Measurements from ENCODE around the gene PRIMA1.
"Not testable (repeated sequence)": the region's sequence is repeated elsewhere in the genome, so short reads cannot be mapped to it uniquely, and the experiment has no call there.

Gene PRIMA1, protein sequence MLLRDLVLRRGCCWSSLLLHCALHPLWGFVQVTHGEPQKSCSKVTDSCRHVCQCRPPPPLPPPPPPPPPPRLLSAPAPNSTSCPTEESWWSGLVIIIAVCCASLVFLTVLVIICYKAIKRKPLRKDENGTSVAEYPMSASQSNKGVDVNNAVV

DNA sequence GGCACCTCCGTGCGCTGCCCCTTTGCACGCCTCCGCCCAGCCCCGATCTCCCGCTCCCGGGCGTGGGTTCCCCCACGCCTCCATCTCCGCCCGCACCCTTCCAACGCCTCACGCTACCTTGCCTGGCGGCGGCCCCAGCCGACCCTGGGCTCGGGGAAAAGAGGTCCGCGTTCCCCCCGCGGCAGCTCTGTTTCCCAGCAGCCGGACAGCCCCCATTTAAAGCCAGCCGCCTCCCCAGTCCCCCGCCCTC, at the start of gene PRIMA1:
Gene PRIMA1 (minus strand): TSS at position 193 of the 250 bp plus-strand sequence. CDS start 767 bp downstream, outside the sequence.
- DNase-seq = no peak

DNA sequence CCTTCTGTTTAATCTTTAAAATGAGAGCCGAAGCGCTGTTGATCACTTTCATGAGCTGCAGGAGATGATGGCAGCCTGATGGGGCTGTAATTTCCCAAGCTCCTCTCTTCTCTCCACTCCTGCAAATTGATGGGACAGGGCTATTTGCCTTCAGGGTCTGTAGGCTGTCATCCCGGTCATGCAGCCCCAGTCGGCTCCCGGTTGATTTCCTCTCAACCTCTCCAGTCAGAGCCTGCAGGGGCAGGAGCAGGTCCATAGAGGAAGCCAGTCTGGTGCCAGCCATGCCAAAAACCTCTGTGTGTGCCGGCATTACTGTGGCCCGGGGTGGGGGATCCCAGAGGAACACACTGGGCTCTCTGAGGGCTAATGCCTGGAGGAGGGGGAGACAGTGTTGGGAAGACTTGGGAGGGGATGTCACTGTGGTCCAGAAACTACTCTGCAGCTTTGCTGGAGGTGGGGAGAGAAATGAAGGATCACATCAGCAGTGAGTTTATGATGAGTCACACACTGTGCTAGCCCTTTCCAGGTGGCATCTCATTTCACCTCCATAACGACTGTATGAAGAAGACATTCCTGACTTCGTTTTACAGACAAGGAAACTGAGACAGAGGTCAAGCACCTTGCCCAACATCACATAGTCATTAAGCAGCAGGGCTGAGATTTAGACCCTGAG, 46.5 kb upstream of the PRIMA1 start:
- DNase-seq = no peak

DNA sequence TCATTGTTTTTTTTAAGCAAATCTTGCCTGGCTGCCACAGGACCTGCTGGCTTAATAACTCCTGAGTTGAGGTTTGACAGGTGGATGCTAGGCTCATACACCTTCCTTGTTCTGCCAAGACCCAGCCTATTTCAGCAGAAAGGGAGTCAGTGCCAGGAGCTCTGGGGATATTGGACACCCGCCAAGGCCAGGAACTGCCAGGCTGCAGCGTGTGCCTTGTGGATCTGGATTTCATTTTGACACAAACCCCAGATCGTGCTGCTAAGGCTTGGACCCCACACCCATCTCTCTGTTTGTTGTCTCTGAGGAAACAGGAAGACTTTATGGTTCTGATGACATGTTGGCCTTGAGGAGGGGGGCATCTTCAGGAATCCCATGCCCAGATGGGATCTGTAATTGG, 44.4 kb upstream of the PRIMA1 start:
- no peak for DNase-seq

DNA sequence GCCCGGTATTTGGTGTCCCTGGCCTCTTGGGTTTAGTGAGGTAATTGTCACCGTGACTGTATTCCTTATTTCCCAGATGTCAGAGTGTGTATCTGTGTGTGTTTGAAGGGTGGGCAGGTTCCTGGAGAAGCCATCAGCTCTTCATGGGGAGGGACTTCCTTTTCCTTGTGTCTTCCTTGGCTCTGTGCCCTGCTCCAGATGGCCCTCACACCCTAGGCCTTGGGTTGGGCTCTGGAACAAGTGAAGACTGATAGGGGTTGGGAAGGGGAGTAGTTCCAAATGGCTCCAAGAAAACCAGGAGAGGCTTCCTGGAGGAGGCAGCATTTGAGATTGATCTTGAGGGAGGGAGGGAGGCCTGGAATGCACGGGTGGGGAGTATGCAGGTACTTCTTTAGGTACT, 43.8 kb upstream of the PRIMA1 start:
- no peak for DNase-seq

DNA sequence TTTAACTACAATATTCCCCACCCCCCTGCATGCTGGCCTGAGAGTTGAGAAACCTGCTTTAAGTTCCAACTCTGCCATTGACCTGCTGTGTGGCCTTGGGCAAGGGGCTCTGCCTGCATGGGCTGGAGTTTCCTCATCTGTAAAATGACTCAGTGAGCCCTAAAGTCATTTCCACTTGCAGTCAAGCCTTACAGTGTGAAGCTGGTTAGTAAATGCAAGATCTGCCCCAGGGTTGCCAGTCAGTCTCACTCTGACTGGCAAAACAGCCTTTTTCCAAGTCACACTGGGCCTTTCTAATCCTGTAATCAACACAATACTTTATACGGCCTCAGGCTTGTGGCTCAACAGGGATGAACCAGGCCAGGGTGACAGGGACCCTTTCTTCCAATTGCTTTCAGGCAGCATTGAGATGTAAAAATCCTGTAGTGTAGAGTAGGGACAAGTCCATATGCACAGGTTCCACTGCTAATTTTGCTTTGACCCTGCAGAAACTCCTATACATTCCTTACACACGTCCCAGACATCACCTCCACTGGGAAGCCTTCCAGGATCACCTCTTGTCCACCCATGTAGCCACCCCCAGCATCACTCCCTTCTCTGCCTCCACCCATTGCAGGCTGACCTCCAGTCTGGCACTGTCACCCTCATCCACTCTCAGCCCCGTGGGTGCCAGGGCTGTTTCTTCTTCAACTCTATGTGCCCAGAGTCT, 42.6 kb upstream of the PRIMA1 start:
- no peak for DNase-seq

DNA sequence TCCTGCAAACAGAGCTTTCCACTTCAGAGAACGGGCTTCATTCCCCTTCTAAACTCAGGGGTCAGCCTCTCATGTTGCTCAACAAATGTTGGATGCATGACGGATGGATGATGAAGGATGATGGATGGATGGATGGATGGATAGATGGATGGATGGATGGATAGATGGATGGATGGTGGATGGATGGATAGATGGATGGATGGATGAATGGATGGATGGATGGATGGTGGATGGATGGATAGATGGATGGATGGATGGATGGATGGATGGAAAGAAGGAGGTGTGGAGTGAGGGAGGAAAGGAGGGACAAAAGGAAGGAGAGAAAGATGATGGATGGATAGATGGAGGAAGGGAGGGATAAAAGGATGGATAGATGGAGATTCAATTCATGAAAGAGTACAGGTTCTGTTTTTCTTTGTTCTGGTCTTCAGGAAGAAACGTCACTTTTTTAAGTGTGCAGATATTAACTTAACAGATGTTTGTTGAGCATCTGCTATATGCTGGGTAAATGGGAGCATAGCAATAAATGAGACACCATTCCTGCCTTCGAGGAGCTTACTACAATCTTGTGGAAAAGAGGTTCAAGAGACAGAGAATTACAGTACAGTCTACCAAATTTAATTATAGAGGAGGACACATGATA, 41.7 kb upstream of the PRIMA1 start:
- no peak for DNase-seq

DNA sequence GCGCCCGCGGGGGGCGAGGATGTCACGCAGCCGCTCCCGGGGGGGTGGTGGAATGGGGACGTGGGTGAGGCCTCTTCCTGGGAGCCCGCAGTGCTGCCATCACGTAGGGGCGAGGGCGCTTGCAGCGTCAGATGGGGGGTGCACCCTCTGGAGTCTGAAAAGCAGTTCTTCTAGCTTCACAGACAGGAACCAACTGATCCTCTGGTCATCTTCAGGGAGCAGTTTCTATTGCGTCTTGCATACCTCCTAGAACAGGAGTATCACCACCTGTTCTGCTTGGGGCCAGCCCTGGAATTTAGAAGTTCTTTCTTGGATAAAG, 36.9 kb upstream of the PRIMA1 start:
- DNase-seq = no peak

DNA sequence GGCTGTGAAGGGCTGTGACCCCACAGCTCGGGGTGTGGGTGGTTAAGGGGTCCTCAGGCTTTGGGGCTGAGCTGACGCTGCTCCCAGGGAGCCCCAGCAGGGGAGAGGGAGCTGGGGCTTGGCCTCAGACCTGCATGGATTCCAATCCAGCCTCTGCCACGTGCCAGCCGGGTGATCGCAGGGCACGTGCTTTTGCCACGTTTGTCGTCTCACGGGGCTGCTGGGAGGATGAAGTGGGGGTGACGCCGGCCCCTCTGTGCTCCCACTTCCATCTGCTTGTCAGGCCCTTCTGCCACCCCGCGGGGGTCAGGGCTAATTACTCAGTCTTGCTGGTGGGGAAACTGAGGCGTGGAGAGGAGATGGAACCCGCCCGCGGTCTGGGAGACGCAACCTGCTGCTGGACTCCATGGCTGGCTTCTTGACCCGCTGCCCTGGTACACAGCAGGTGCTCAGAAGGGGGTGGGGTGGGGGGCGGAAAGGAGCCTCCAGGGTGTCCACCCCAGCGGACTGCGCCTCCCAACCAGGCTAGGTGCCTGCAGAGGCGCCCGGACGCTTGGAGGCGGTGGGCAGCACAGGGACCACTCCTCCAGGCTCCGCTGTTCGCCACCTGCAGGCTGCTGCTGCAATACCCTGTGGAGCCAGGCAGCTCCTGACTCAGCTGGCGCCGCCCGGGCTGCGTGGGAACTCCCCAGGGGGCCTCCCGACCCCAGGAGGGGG, 36.4 kb upstream of the PRIMA1 start:
- DNase-seq = no peak

DNA sequence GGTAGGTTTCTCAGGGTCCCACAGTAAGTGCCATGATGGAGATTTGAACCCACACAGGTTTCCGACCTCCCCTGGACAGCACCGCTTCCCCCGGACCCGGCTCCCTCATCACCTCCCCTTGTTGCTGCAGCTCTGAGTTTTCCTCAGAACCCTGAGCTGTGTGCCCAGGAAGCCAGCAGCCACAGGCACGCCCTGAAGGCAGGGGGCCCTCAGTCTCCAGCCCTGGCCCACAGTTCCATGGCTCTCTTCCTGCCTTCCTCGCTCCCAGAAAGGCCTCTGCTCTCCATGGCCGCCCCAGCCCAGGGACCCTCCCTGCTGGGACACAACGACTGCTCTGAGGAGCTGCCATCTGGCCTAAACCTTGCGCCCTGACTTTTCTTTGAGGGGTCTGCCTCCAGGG, 35.8 kb upstream of the PRIMA1 start:
- no peak for DNase-seq

DNA sequence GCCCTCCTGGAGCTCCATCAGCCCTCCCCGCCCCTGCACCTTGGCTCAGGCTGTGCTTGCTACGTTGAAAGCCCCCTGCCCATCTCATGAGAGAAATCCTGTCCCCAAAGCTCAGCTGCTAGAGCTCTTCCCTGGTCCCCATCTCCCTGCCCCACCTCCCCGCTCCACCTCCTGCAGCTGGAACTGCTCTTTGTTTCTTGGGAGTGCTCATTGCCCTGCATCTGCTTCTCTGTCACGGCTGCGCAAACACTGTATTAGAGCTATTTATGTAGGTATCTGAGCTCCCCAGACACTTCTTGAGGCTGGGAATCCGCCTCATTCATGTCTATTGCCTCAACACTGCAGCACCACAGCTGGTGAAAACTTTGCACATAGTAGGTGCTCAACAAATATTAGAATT, 32.8 kb upstream of the PRIMA1 start:
- DNase-seq = no peak

DNA sequence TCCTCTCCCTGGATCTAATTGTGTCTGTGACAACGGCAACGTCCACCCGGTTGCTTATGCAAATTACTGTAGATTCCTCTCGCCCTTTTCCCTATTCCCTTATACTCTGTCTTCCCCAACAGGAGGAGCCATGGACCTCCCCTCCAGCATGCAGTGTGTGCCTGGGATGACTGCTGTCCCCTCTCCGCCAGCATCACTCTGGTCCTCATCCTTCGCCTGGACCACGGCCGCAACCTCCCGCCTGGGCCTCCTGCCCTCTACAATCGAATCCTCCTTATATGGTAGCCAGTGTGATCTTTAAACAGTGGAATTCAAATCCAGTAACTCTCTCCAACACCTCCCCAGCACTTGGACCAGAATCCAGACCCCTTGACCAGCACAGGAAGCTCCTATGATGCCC, 30.6 kb upstream of the PRIMA1 start:
- DNase-seq = no peak

DNA sequence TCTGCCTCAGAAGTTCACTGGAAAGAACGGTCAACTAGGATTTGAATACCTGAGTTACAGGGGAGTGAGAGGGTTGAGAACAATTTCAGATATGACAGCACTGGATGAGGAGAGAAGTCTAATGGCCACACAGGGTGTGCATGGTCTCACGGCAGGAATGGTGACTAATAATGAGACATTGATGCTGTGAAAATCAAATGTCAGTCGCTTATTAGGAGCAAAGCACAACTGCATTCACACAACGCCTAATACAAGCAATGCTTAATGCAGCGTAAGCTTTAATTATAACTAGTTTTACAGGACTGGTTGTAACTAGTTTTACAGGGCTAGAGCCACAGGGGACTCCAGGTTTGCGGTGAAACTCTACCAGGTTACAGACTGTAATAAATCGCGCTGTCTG, 23.4 kb upstream of the PRIMA1 start:
- no peak for DNase-seq

DNA sequence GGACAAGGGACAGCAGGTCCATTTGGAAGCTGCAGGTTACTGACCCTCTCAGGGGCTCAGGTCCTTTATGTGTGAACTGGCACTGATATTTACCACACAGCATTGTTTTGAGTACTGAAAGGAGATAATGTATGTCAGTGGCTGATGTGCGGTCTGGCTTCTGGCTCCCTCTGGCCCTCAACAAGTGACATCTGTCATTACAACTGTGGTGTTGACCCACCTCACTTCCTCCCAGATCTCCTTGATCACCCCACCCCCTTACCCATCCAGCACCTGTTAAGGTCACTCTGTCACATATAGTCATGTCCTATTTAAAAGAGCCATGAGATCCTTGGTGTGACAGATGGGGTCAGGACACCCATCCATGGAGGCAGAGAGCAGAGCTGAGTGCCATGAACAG, 22.7 kb upstream of the PRIMA1 start:
- no peak for DNase-seq

DNA sequence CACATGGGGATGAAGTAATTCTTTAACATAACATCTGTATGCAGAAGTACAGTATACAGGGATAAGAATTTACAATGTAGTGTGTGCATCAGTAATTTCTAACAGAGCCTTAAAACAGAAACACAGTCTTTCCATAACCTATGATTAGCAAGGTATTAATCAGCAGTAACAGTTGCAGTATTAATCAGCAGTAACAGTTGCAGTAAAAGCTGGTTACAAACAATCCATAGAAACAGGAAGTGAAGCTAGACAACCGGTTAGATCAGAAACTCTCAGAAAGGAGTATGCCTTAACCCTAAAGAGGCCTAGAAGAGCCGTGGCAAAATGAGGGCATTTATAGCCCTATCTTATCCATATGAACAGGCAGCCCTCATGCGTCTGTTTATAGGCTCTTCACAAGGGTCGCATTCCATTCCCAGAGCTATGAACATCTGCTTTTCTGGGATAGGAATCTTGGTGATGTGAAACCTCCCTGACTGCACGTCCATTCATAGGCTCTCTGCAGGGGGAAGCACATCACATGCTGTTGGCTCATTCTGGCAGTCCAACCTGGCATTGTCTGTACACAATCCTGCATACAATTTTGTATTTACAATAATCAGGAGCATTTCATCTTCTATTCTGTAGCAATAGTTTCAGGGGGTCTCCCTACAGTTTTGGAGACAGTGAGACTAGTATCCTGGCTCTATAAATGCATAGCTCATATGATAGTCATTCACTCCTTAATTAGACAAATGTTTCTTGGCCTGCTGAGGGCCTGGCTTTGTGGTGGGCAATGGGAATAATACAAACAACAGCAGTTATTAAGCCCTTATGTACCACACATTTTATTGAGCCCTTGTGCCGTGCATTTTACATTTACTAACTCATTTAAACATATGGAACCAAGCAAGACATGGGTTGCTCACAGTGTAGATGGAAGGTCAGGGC, 21.5 kb upstream of the PRIMA1 start:
- not testable (repeated sequence) for DNase-seq

DNA sequence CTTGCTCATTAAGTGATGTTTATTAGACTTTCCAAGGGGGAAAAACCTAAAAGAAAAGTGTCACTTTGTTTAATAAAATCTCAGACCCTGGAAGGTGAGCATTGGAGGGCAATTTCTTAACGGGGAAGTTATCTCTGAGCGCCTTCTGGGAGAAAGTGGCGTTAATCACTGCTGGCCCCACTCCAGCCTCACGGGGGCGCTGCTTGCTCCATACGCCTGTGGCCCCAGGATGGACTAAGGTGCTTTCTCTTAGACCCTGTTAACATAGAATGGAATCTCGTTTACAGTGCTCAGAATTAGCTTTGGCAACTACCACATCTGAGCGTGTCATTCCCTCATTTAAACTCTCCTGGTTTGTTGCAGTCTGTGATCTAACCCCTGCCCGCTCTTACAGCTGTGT, 16.4 kb upstream of the PRIMA1 start:
- no peak for DNase-seq

DNA sequence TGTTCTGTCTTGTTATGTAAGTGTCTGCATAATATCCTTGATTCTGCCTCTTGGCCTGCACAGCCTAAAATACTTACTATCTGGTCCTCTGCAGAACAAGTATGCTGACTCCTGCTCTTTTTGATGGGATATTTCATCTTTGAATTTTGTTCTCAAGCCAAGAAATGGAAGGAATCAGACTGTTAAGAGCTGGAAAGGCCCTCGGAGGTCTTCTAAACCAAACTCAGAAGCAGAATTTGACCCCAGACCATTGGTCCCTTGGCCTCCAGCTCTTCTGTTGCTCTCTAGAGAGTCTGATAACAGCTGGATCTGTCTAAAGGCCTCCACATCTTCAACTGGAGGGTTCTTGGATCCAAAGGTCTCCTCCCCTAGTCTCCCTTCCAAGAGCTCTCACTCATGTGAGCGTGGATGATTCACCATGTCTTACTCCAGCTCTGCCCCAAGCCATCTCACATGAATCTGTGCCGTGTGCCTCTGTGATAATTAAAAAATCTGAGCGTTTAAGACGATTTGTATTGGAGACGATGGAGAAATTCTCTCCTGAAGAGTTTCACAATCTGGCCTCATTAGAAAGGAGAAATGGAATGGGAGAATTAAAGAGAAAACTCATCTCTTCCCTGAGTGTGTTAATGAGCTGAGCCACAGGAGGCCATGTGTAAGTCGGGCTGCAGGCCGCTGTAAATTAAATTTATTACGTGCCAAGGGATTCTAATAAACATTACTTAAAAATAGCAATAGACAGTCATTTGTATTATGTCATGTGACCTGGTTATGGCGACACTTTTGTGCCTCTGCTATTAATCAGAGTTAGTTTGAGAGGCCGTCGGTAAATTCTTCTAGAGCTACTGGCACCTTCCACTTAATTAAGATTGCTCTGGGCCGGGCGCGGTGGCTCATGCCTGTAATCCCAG, 15.4 kb upstream of the PRIMA1 start:
- DNase-seq = no peak

DNA sequence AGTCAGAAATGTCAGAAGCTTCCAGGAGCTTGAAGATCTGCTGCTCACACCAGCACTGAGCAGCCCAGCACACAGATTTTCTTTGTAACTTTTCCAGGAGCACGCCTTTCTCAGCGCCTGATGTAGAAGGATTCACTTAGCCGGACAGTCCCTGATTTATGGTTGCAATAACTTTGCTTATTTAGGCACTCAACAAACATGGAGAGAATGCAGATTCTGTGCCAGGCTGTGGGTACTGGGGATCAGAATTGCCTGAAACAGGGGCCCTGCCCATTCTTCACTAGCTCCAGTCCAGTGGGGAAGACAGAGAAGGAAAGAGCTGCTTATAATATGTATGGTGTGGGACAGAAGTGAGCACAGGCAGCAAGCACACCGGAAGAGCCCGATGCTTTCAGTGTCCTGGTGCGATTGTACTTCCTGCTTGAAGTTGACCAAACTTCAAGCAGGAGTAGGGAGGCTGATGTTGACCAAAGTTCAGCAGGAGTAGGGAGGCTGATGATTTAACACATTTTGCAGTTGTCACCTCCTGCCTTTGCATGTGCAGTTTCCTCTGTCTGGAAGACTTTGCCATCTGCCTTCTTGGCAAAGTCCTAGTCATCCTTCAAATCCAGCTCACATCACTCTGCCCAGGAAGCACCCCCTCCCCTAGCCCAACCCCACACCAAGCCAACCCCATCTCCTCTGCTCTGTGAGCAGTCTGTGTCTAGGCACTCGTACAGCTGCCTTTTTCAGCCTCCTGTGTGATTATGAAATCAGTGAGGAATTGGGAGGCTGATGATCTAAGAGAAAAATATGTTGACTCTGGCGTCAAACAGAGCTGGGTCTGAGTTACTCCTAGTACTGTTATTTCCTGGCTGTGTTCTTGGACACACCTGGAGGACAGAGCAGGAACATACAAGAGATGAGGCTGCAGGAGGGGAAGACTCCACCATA, 12.0 kb upstream of the PRIMA1 start:
- DNase-seq = no peak

DNA sequence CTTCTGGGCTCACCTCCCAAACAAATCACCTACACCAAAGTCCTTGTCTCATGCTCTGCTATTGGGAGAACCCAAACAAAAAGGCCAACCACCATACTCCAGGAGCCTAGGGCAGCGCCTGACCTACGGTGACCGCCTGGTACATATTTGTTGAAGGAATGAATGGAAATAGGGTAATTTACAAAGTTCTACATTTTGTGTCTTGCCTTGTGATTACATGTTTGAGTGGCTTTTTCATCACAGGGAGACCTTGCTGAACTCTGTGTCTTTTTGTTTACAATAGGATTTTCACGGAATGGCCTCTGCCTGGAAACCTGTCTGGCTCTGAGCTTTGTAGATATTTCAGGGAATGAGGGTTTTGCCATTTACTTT, 11.3 kb upstream of the PRIMA1 start:
- DNase-seq = no peak

DNA sequence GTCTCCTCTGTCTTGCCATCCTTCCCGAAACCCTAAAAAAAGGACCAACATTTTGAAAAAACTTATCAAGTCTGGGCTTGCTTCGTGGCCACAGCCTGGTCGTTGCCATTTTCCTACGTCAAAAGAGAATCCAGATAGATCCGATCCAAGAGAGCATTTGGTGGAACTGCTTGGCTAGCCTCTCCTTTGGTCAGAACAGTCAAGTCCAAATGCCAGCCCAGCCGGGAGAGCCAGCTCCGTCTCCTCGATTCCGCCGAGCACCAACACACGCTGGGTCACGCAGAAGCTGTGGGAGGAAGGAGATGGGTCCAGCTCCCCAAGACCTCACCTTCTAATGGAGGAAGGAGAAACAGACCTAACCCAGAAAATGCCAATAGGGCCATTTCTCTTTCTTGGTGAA, 9.3 kb upstream of the PRIMA1 start:
- no peak for DNase-seq

DNA sequence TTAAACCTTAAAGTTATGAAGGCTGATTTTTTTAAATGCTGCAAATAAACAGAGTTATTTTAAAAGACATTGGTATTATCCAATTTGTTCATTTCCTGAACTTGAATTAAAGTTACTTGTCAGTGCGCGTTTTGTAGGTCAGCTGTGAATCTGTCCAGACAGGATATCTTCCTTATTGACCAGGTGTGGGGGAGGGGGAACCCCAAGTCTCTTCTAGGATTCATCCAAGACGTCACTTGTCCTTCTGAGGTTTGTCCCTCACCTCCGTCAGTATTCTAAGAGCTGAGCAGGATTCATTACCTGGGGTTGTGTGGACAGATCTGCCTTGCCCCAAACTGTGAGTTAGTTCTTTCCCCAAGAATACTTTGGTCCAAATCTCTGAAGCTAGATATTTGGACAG, 8.8 kb upstream of the PRIMA1 start:
- no peak for DNase-seq

DNA sequence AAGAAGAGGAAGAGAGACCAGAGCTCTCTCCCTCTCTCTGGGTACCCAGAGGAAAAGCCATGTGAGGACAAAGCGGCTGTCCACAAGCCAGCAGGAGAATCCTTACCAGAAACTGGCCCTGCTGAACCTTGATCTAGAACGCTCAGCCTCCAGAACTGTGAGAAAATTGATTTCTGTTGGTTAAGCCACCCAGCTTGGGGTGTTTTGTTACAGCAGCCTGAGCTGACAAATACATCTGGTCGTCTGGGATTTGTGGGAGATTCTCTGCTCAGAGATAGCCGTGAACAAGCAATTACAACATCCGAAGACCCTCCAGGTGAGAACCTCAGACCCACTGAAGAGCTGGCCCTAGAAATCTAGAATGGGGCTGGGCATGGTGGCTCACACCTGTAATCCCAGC, 6.5 kb upstream of the PRIMA1 start:
- DNase-seq = no peak
